HEK293 (cell line): Measurements from ENCODE around the gene IGF1R.

Source experiments
- ZNF138 ChIP-seq: fragments of 450-650 bp; formaldehyde crosslinking; IDR thresholded peaks from 2 replicates; pipeline ENCODE4 v1.5.1; 2016; ENCODE audit warnings: missing biosample characterization, missing genetic modification characterization, borderline replicate concordance
- ZNF146 ChIP-seq: fragments of 450-650 bp; formaldehyde crosslinking; IDR thresholded peaks from 2 replicates; pipeline ENCODE4 v1.5.1; 2016; ENCODE audit warnings: missing biosample characterization, missing genetic modification characterization
- ZNF610 ChIP-seq: fragments of 450-650 bp; formaldehyde crosslinking; IDR thresholded peaks from 2 replicates; pipeline ENCODE4 v1.5.1; 2016; ENCODE audit warnings: missing biosample characterization, missing genetic modification characterization, borderline replicate concordance
- TF ChIP-seq, protein P1 (sequence below): fragments of 450-650 bp; formaldehyde crosslinking; IDR thresholded peaks from 2 replicates; pipeline ENCODE4 v1.5.1; 2016; ENCODE audit warnings: missing biosample characterization, missing genetic modification characterization, low read depth

DNA sequence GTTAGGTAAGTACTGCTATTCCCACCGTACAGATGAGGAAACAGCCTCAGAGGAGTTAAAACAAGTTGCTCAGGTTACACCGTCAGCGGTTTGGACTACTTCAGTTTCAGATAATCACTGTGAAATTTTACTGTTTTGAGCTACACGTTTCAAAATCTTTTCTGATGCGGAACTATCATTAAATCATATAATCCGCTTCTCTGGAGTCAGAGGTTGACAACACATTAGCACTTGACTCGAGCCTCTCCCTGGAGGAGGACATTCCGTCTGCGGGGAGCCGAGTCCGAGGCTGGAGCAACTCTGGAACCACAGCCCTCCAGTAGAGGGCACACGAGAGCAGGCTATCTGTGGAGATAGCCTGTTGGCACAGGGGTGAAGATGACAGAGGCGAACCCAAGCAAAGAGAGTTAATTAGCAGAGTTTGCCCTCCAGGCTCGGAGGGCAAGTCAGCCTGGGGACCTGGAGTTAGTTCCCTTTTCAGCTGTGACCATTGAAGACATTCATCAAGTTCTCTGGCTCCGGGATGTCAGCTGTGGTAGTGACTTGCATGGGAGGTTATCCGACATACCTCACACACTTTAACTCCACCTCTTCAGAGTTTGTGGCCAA, 131.2 kb downstream of the IGF1R start:
- TF ChIP-seq ZNF146 (tag by site-specific recombination) (no peak), ZNF138 (no peak), ZNF610 (tag by site-specific recombination) (no peak; the same call in 1 of the 2 replicates)
- TF ChIP-seq, protein P1, sequence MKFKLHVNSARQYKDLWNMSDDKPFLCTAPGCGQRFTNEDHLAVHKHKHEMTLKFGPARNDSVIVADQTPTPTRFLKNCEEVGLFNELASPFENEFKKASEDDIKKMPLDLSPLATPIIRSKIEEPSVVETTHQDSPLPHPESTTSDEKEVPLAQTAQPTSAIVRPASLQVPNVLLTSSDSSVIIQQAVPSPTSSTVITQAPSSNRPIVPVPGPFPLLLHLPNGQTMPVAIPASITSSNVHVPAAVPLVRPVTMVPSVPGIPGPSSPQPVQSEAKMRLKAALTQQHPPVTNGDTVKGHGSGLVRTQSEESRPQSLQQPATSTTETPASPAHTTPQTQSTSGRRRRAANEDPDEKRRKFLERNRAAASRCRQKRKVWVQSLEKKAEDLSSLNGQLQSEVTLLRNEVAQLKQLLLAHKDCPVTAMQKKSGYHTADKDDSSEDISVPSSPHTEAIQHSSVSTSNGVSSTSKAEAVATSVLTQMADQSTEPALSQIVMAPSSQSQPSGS: no peak
